Stimulated activated CD8-positive, alpha-beta memory T cell treated with anti-CD3 and anti-CD28 coated beads, Interleukin-4, amount 100 ng/mL, for 4 hours (primary cell): ENCODE data around the gene INTS6.

Experiments used
- DNase-seq, 2 donors: peaks; one replicate each; pipeline ENCODE4 v3.0.0-alpha.2; 2020; ENCODE audit warnings: low read depth in 2 of 2, low spot score in 1 of 2

INTS6 gene

GRCh38 chr13:51322826-51323225 is 130.0 kb downstream of the INTS6 start:
- DNase-seq: no peak

GRCh38 chr13:51321836-51322235 is 131.0 kb downstream of the INTS6 start:
- DNase-seq: no peak

GRCh38 chr13:51318876-51319275 is 134.0 kb downstream of the INTS6 start:
- no peak for DNase-seq

- DNase-seq: no peak
Observed at GRCh38 chr13:51318015-51318414, 134.8 kb downstream of the INTS6 start.

- no peak for DNase-seq
Observed at GRCh38 chr13:51317262-51317661, 135.6 kb downstream of the INTS6 start.

- no peak for DNase-seq
Observed at GRCh38 chr13:51313619-51314018, 139.2 kb downstream of the INTS6 start.

- no peak for DNase-seq
Observed at GRCh38 chr13:51311957-51312520, 140.8 kb downstream of the INTS6 start.
